Measurements from ENCODE around the gene RIT2.

Gene RIT2

GRCh38 chr18:43043626-43044025, 71.9 kb downstream of the RIT2 start:
- no peak for TF ChIP-seq CTCF (conservative IDR thresholded peaks at IDR 0.05; ENCODE audit: low read length)
- no peak for DNase-seq (ENCODE audit: low read depth)

GRCh38 chr18:43040281-43040680, 75.2 kb downstream of the RIT2 start:
- DNase-seq (ENCODE audit: low read depth): no peak
- no peak for TF ChIP-seq CTCF (conservative IDR thresholded peaks at IDR 0.05; ENCODE audit: low read length)

More at GRCh38 chr18:43043626-43044025, 71.9 kb downstream of the RIT2 start:
- H3K4me3 ChIP-seq (ENCODE audit: low read length): no peak overlapping the region

GRCh38 chr18:43034683-43035500, 80.6 kb downstream of the RIT2 start:
- H3K4me3 ChIP-seq (ENCODE audit: low read length): no peak overlapping the region
- TF ChIP-seq CTCF (conservative IDR thresholded peaks at IDR 0.05; ENCODE audit: low read length): no peak
- no peak for DNase-seq (ENCODE audit: low read depth)

More at GRCh38 chr18:43040281-43040680, 75.2 kb downstream of the RIT2 start:
- no peak overlapping the region for H3K4me3 ChIP-seq (ENCODE audit: low read length)

- H3K4me3 ChIP-seq (ENCODE audit: low read length): no peak overlapping the region
- DNase-seq (ENCODE audit: low read depth): no peak
- TF ChIP-seq CTCF (conservative IDR thresholded peaks at IDR 0.05; ENCODE audit: low read length): no peak
Observed at GRCh38 chr18:43031169-43031568, 84.3 kb downstream of the RIT2 start.

GRCh38 chr18:43029414-43029813, 86.1 kb downstream of the RIT2 start:
- DNase-seq (ENCODE audit: low read depth): no peak
- H3K4me3 ChIP-seq (ENCODE audit: low read length): no peak overlapping the region
- TF ChIP-seq CTCF (conservative IDR thresholded peaks at IDR 0.05; ENCODE audit: low read length): no peak

- TF ChIP-seq CTCF (conservative IDR thresholded peaks at IDR 0.05; ENCODE audit: low read length): no peak
- no peak for DNase-seq (ENCODE audit: low read depth)
- H3K4me3 ChIP-seq (ENCODE audit: low read length): no peak overlapping the region
Observed at GRCh38 chr18:43022874-43023273, 92.6 kb downstream of the RIT2 start.

- H3K4me3 ChIP-seq (ENCODE audit: low read length): no peak overlapping the region
- TF ChIP-seq CTCF (conservative IDR thresholded peaks at IDR 0.05; ENCODE audit: low read length): no peak
Observed at GRCh38 chr18:43017622-43018021, 97.9 kb downstream of the RIT2 start.

More at GRCh38 chr18:43017622-43018021, 97.9 kb downstream of the RIT2 start:
- no peak for DNase-seq (ENCODE audit: low read depth)

All from AG10803 (cell line).